Effector memory CD4-positive, alpha-beta T cell (primary cell): Measurements from ENCODE around the gene ATP13A3.

Experiments
- DNase-seq, 3 donors: peaks; one replicate each; pipeline ENCODE4 v3.0.0-alpha.2; 2020
- H3K27ac ChIP-seq: 2 replicates; pipeline ENCODE4 v1.7.0; 2013; ENCODE audit warnings: mild to moderate bottlenecking, low read length, moderate library complexity; ENCODE audit not compliant: insufficient read depth, poor library complexity, severe bottlenecking
- H3K27me3 ChIP-seq: replicated peaks from 2 replicates; pipeline ENCODE4 v1.7.0; 2013; ENCODE audit warnings: mild to moderate bottlenecking, low read length; ENCODE audit not compliant: insufficient read depth, control insufficient read depth, poor library complexity, severe bottlenecking
- H3K36me3 ChIP-seq: 2 replicates; pipeline ENCODE4 v1.7.0; 2013; ENCODE audit warnings: mild to moderate bottlenecking, low read length, moderate library complexity; ENCODE audit not compliant: control insufficient read depth, insufficient read depth
- H3K4me1 ChIP-seq: 2 replicates; pipeline ENCODE4 v1.7.0; 2013; ENCODE audit warnings: low read length, mild to moderate bottlenecking; ENCODE audit not compliant: control insufficient read depth, insufficient read depth, poor library complexity, severe bottlenecking
- H3K4me3 ChIP-seq: 2 replicates; pipeline ENCODE4 v1.7.0; 2013; ENCODE audit warnings: low read length, low read depth, mild to moderate bottlenecking; ENCODE audit not compliant: insufficient read depth, poor library complexity, severe bottlenecking
- H3K9me3 ChIP-seq: 2 replicates; pipeline ENCODE4 v1.7.0; 2013; ENCODE audit warnings: mild to moderate bottlenecking, low read length, moderate library complexity; ENCODE audit not compliant: control insufficient read depth

Gene ATP13A3

GRCh38 chr3:194446172-194446571 is 40.6 kb downstream of the ATP13A3 start:
- H3K4me3 ChIP-seq: no peak overlapping the region
- no peak for DNase-seq
- peaks cover 31% of the 10 kb centered on the region for H3K36me3 ChIP-seq
- no peak overlapping the region for H3K27ac ChIP-seq
- no peaks in the 10 kb centered on the region for H3K27me3 ChIP-seq
- no peaks in the 10 kb centered on the region for H3K4me1 ChIP-seq
- H3K9me3 ChIP-seq: no peaks in the 10 kb centered on the region

- Histone ChIP-seq H3K36me3 (peaks cover 26% of the 10 kb centered on the region), H3K4me3 (no peak overlapping the region), H3K27ac (no peak overlapping the region), H3K9me3 (no peaks in the 10 kb centered on the region), H3K4me1 (no peaks in the 10 kb centered on the region), H3K27me3 (no peaks in the 10 kb centered on the region)
- no peak for DNase-seq
Observed at GRCh38 chr3:194443901-194444300, 42.9 kb downstream of the ATP13A3 start.

GRCh38 chr3:194440756-194441155 is 46.0 kb downstream of the ATP13A3 start:
- Histone ChIP-seq H3K36me3 (peaks cover 29% of the 10 kb centered on the region), H3K4me3 (no peak overlapping the region), H3K9me3 (no peaks in the 10 kb centered on the region), H3K4me1 (no peaks in the 10 kb centered on the region), H3K27ac (no peak overlapping the region), H3K27me3 (no peaks in the 10 kb centered on the region)
- DNase-seq: no peak

- no peak overlapping the region for H3K27ac ChIP-seq
- no peaks in the 10 kb centered on the region for H3K4me1 ChIP-seq
- H3K4me3 ChIP-seq: no peak overlapping the region
- no peaks in the 10 kb centered on the region for H3K27me3 ChIP-seq
- no peak for DNase-seq
- H3K36me3 ChIP-seq: peaks cover 31% of the 10 kb centered on the region
- H3K9me3 ChIP-seq: no peaks in the 10 kb centered on the region
Observed at GRCh38 chr3:194439881-194440550, 46.8 kb downstream of the ATP13A3 start.

GRCh38 chr3:194434503-194434902 is 52.3 kb downstream of the ATP13A3 start:
- Histone ChIP-seq H3K4me1 (no peaks in the 10 kb centered on the region), H3K4me3 (no peak overlapping the region), H3K27ac (no peak overlapping the region), H3K9me3 (no peaks in the 10 kb centered on the region), H3K36me3 (peaks cover 62% of the 10 kb centered on the region), H3K27me3 (no peaks in the 10 kb centered on the region)
- no peak for DNase-seq

- DNase-seq: no peak
- Histone ChIP-seq H3K36me3 (peaks cover 62% of the 10 kb centered on the region), H3K4me3 (no peak overlapping the region), H3K9me3 (no peaks in the 10 kb centered on the region), H3K4me1 (no peaks in the 10 kb centered on the region), H3K27me3 (no peaks in the 10 kb centered on the region), H3K27ac (no peak overlapping the region)
Observed at GRCh38 chr3:194431554-194431953, 55.2 kb downstream of the ATP13A3 start.

GRCh38 chr3:194425399-194425798 is 61.4 kb downstream of the ATP13A3 start:
- Histone ChIP-seq H3K9me3 (no peaks in the 10 kb centered on the region), H3K4me1 (no peaks in the 10 kb centered on the region), H3K27ac (no peak overlapping the region), H3K4me3 (no peak overlapping the region), H3K27me3 (no peaks in the 10 kb centered on the region), H3K36me3 (peaks cover 44% of the 10 kb centered on the region)
- no peak for DNase-seq

GRCh38 chr3:194424953-194425352 is 61.8 kb downstream of the ATP13A3 start:
- Histone ChIP-seq H3K4me3 (no peak overlapping the region), H3K27me3 (no peaks in the 10 kb centered on the region), H3K4me1 (no peaks in the 10 kb centered on the region), H3K27ac (no peak overlapping the region), H3K9me3 (no peaks in the 10 kb centered on the region), H3K36me3 (peaks cover 40% of the 10 kb centered on the region)
- DNase-seq: no peak

GRCh38 chr3:194424373-194424772 is 62.4 kb downstream of the ATP13A3 start:
- Histone ChIP-seq H3K36me3 (peaks cover 34% of the 10 kb centered on the region), H3K9me3 (no peaks in the 10 kb centered on the region), H3K27ac (no peak overlapping the region), H3K4me3 (no peak overlapping the region), H3K4me1 (no peaks in the 10 kb centered on the region), H3K27me3 (no peaks in the 10 kb centered on the region)
- no peak for DNase-seq

GRCh38 chr3:194423317-194423716 is 63.5 kb downstream of the ATP13A3 start:
- no peaks in the 10 kb centered on the region for H3K9me3 ChIP-seq
- no peaks in the 10 kb centered on the region for H3K4me1 ChIP-seq
- peaks cover 31% of the 10 kb centered on the region for H3K36me3 ChIP-seq
- no peak overlapping the region for H3K4me3 ChIP-seq
- no peak for DNase-seq
- no peak overlapping the region for H3K27ac ChIP-seq
- no peaks in the 10 kb centered on the region for H3K27me3 ChIP-seq
